ENCODE data around the gene MEGF6.
A peak's percentile ranks its signal among the peaks of the same experiment; 100 is the strongest.

MEGF6 gene

DNA sequence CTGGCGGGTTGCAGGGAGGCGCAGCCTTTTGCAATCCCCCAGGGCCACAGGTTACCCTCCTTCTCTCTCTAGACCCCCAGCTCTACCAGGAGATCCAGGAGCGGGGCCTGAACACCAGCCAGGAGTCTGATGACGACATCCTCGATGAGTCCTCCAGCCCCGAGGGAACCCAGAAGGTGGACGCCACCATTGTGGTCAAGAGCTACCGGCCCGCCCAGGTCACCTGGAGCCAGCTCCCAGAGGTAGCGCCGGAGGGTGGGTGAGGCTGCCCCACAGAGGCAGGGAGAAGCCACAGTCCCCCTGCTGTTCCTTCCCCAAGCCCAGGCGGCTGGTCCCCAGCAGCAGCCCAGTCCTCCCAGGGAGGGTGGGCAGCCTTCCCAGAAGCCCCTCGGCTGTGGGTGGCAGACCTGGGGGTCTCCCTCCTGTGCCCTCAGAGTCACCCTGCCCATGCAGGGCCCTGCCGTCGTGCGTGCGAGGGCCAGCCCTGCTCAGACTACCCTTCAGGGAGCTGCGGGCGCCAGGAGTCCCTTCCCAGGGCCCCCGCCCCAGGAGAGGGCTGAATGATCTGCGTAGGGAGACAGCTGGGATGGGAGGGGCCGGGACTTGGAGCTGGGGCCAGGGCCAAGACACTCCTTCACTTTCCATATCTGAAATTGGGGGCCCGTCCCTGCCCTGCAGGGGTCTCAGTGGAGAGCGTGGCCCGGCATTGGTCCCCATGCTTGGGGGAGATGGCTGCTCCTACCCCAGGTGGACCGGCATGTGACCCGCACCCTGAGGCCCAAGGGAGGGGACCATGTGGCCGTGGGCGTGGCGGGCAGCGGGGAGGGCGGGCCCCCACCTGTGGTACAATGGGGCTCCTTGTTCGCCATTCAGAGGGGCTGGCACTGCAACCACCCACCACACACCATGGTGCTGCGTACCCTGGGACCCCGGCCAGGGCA lies 143.9 kb downstream of the MEGF6 start:
- peak in 1 of 5 experiments; percentile 2 for DNase-seq

DNA sequence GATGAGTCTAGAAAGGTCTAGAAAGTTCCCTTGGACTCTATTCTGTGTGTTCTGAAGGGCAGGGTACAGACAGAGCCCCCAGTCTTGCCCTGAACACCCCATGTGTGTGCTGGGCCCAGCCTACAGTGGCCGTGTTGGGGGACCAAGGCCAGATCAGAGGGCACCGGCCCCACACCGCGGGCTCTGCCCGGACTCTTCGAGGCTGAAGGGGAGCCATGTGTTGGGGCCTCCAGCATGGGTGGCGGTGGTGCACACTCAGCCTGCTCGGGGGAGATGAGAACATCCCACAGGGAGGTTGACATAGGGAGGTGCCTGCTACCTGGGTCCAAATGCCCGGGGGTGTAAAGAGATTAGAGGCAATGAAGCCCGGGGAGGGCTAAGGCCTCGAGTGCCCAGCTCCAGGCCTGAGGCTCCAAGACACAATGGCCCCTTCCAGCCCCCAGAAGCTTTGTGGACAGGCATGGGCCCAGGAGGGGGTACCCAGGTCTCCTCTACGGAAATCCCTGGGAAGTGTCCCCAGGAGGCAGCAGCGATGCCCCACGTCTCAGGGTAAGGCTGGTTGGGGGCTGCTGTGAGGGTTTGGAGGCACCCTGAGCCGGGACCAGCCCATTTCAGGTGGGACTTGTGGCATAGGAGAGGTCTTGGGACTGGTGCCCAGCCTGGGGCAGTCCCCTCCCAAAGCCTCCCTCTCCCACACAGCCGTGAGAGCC lies 144.8 kb downstream of the MEGF6 start:
- peak in 1 of 5 experiments; percentile 1 for DNase-seq

DNA sequence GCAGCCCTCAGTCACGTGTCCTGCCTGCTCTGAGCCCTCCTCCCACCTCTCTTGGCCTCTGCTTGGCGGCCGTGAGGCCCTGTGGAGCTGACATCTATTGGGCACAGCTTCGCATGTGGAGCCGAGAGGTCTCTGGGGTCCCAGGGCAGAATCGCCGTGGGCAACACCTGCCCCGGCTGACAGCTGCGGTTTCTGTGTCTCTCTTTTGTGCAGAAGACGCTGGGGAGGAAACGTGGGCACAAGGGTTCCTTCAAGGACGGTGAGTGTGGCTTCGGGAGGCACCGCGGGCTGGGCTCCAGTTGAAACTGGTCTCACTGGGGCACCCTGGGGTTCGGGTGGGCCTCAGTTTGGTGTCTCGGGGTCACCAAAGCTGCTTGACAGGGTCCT lies 145.4 kb downstream of the MEGF6 start:
- peak in 1 of 5 experiments; percentile 1 for DNase-seq

DNA sequence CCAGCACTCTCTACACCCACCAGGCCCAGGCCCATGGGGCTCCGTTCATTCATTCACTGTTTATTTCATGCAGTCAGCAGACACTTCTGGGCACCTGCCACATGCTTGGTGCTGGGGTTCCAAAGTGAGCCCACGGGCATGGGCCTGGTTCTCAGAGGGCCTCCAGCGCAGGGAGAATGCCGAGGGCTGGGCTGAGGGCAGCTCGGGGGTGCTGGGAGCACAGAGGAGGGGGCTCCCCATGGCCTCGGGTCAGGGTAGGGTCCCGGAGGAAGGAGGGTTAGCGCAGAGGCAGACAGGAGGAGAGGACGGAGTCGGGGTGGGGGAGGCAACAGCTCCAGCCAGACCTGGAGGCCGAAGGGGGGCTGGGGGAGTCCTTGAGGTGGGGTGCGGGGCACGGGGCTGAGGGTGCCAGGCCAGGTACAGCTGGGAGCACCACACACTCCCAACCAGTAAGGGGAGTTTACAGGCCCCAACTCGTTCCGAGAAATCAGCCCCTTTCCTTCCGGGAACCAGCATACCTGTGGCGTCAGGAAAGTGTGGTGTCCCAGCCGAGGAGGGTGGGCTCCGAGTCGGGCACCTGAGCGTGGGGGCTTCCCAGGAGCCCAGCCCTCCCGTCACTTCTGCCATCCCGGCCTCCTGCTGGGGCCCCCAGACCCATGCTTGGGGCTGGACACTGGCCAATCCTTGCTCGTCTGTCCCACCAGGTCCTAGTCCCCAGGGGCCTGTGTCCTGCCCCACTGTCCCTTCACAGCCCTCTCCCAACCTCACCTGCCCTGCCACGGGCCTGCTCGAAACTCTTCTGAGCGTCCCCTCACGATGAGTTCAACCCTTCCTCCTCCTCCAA lies 146.0 kb downstream of the MEGF6 start:
- peak in 1 of 5 experiments; percentile 3 for DNase-seq

DNA sequence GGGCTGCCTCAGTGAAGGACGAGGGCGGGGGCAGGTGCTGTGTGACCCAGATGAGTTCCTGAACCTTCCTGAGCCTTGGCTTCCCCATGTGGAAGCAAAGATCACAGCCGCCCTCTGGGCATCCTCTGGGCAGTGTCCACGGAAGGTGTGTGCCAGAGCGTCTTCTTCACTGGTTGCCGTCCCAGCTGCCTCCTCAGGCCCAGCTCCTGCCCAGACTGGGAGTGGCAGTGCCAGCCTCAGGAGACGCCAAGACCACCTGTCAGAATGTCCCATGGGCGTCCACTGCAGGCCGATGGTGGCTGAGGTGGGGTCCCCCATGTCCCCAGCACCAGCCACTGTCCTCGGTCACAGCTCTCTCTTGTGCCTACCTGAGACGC lies 146.7 kb downstream of the MEGF6 start:
- DNase-seq, result peak in 1 of 5 experiments; percentile 1

DNA sequence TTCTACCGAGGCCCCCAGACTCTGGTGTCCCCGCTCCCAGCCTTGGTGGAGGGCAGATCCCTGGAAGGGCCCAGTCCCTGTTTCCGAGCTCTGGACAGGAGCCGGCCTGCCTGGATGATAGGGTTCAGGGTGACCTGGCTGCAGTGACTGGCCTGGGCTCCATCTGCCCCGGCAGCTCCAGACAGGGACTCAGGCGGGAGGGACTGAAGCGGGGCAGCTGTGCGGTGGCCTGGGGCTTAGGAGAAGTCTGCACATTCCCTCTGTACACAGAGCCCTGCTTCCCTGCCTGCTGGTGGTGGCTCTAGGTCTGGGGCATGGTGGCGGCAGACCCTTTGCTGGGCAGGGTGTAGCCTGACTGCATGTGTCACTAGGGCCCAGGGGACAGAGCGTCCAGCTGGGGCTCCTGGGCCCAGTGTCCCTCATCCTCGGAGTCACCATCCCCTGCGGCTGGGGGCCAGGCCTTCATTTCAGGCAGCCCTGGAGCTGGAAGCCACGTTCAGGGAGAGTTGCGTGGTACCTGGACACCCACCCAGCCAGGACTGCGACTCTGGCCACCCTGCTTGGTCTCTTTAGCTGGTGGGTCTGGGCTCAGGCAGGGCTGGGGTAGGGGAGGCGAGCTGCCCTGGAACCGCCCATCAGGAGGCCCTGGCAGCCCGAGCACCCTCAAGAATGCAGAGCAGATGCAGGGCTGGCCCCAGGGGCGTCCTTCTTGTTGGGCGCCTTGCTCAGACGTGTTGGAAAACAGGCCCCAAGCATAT lies 147.2 kb downstream of the MEGF6 start:
- peak in 1 of 5 experiments; percentile 2 for DNase-seq

DNA sequence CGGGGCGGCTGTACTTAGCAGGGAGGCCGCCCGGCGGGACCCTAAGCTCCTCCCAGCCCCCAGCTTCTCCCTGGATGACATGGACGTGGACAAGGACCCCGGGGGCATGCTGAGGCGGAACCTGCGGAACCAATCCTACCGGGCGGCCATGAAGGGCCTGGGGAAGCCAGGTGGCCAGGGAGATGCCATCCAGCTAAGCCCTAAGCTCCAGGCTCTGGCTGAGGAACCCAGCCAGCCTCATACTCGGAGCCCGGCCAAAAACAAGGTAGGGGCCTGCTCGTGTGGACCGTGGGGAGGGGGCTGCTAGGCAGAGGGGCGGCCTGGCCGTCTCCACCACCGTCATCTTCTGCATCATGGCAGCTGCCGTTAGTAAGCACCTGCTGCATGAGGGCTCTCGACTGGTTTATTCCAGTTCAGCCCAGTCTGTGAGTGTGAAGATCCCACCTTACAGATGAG lies 147.9 kb downstream of the MEGF6 start:
- DNase-seq, result peak in 1 of 5 experiments; percentile 2

DNA sequence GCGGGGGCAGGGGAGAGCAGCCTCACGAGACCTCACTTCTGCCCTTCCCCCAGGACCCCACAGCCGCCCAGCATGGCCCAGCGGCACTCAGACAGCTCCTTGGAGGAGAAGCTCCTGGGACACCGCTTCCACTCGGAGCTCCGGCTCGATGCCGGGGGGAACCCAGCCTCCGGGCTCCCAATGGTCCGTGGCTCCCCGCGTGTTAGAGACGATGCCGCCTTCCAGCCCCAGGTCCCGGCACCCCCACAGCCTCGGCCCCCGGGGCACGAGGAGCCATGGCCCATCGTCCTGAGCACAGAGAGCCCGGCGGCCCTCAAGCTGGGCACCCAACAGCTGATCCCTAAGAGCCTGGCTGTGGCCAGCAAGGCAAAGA lies 148.3 kb downstream of the MEGF6 start:
- peak in 1 of 5 experiments; percentile 2 for DNase-seq

DNA sequence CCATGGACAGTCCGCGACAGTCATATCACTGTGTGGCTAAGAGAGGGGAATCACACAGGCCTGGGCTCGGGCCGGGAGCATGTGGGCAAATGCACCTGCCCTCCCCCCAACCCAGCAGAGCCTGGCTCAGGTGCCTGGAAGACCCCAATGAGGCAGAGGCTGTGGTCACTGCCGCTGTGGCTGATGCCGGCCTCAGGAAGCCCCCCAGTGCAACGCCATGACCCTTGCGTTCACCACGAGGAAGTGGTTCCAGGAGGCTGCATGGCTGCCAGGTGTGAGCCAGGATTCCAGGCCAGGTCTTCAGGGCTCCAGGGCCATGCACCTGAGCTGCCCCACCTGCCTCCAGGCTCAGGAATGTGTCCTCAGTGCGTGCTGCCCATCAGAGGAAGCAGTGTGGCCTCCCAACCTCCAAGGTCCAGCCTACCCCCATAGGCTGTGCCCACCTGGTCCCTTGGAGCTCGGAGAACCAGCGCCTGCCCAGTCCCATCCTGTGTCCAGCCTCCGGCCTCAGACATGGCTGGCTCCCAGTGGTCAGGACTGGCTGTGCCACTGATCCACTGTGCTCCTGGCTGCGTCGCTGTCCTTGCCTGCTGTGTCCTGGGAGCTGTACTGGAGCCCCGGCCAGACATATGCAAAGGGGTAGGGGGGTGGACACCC lies 148.8 kb downstream of the MEGF6 start:
- DNase-seq, result no peak

DNA sequence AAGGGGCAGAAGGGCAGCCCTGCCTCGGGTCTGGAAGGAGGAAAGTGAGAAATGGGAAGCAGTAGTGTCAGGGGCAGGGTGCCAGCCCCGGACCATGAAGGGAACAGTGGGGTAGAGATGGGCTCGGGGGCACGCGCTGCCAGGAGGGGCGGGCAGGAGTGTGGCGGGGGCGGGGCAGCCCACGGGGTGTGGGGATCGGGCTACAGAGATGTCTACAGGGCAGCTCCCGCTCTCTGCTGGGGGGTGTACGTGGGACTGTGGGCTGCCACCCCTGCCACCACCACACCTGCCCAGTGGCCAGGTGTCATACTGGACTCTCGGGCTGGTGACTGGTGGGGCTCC lies 149.4 kb downstream of the MEGF6 start:
- DNase-seq, result peak in 1 of 5 experiments; percentile 1

DNA sequence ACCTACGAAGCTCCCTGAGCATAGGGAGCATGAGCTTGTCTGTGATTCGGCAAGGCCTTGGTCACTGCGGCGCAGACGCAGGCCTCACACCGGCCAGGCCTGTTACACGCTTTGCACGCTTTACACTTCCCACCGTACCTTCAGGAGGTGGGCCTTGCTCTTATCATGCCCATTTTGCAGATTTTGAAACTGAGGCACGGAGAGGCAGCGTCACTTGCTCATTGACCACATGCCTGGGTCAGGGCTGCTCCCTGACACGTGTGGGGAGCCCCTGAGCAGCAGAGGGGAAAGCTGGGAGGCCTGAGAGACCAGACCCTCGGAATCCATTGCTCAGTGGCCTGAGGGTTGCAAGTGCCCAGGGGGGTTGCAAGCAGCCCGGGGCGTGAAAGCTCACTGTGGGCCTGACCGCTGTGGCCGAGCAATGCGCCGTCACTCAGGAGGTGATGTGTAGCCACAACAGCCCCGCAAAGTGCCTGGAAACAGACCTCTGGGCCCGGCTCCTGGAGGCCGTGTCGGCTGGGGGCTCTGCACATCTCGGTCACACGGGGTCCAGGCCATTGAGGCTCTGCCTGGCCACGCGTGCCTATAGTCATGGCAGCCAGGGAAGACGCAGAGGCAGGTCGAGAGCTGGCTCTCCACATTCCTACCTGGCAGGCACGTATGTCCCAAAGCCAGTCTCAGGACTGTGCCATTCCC lies 149.9 kb downstream of the MEGF6 start:
- DNase-seq, result peak in 1 of 5 experiments; percentile 2

DNA sequence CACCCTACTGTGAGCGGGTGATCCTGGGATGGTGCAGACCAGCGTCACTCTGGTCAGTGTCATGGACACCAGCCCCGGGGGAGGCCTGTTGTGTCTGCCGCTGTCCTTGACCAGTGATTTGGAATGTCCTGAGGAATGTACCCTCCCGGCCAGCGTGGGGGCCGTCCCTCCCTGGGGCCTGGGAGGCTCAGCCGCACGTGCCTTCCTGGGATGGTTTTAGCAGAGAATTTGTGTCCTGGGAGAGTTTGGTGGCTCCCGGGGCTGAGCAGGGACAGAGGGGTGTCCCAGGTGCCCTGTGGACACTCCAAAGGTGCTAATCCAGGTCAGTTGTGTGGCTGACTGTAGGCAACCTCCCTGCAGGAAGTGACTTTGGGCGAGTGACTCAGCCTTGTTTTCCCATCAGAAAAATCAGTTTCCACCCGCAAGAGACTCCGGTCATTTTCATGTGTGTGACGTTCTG lies 150.6 kb downstream of the MEGF6 start:
- DNase-seq, result no peak

DNA sequence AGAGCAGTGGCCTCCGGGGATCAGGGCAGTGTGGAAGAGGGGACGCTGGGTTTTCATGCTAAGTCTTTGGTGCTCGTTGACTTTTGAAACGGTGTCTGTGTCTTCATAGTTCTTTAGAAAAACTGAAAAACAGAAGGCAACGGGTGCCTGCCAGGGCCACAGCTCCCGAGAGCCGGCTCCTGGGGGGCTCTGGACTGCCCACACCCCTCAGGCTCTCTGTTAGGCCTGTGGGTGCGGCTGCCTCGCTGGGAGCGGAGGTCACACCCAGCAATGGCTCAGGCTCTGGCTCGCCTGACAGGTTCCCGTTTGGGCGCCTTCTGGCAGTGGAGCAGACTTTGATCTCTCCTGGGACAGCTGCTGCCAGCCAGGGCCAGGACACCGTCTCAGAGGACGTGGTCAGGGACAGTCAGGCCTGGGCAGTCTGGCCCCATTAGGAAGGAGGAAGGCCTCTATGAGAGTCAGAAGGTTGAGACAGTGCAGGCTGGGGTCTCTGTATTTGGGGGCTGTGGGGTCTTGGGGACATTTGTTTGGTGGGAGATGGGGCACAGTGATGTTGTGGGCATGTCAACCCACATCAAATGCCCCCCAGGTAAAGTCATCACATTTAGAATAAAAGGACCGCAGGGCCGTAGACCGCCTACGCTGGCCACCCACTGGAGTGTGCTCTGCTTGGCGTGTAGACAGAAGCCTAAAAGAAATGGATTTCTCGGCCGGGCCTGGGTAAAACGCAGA lies 151.2 kb downstream of the MEGF6 start:
- no peak for DNase-seq

DNA sequence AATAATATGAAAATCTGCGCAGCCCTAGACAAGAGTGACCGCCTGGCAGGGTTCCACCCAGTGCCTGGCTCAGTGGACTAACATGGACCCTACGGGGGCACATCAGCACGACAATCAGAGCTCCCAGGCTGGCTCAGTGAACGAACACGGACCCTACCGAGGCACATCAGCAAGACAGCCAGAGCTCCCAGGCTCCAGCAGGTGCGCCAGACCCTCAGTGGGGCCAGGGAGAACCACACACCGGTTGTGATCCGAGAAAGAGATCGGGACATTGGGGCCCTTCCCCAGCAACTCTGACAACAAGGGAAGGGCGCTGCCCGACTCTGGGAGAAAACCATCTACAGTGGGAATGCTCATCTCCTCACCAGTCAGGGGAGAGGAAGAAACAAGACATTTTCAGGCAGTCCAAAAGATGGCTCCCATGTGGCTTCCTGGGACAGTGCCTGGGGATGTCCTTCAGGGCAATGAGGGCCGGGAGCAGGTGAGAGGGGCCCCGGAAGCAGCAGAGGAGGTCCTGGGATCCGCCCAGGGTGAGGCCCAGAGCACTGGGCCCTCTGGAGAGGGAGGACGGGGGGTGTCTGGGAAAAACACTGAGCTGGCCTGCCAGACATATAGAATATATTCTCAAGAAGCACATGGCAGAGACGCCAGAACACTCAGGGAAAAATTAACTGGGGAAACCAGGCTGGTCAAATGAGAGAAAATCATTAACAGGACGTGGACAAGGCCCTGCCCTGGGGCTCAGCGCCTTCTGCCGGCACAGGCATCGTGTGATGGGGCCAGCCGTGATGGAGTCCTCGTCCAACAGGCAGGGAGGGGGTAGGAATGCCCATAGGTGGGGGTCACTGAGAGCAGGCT lies 152.0 kb downstream of the MEGF6 start:
- DNase-seq, result no peak

DNA sequence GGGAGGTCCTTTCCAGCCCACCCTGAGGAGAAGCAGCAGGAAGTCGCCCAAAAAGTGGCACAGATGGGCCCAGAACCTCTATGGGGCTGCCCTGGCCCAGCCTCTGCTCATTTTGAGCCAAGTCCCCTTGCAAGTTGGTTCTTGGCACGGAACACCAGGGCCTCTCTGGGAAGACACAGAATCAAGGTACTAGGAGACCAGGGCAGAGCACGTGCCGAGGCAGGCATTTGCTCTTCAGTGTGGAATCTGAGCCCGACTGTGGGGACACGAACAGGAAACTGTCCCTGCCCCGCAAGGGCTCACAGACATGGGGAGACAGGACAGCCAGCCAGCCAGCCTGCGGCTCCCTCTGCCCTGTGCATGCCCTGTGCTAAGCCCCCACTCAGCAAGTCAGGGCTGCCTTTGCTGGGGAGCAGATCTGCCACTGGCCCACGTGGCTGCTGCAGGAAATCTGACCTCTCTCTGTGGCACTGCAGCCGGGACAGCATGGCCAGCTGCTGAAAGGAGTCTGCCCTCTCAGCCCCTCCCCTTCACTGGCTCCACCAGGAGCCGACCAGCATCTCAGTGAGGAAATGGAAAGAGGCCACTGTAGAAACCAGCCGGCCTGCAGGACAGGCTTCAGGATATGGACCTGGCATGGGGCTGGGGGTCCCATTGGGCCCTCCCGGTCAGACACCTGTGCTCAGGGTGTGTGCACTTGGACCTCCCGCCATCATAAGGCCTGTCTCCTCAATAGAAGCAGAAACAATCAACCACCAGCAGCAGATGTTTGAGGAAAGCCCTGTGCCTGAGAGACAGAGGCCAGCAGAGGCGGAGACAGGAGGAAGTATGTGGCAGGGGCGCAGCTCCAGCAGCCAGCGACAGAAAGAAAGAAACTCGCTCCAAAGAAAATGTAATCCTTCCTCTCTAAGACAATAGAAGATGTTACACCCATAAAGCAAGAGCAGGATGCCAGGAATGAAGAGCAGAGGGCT lies 153.1 kb downstream of the MEGF6 start:
- DNase-seq, result no peak

DNA sequence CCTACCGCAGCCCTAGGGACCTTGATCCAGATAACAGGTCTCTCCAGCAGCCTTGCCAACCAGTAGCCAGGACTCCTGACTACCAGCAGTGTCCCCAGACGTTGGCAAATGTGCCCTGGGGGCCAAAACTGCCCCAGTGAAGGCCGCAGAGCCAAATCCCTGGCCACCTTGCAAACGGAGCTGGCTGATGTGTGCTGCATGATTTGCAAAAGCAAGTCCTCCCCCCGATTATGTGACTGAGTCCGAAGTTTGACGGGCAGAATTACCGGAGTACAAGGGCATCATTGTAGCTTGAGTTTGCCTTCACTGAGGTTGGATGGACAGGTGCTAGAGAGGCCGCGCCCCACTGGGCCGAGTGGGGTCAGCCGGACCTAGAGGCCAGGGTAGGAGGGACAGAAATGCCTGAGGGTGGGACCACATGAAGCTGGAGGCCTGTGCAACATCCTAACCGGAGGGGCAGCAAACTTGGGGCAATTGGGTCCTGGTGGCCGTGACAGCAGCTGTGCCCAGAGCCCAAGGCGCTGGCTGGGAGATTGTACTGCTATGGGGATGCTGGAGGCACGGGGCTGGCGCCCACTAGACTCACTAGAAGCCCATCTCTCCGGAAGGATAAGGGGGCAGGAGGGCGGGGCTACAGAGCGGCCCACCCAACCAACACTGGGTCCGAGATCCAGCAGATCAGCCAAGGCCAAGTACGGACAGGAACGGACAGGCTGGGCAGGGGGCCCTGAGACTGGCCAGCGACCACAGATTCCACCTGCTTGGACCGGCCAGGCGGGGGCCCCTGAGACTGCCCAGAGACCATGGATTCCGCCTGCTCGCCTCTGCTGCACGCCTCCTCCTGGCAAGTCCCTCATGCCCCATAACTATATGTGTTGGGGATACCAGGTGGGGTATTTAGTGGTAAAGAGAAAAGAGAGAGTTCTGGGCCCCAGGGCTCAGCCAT lies 154.1 kb downstream of the MEGF6 start:
- no peak for DNase-seq

All from T-helper 2 cell (primary cell).